ENCODE results near the gene KNDC1. TPM values are rescaled to one million over a fixed set of nuclear protein-coding genes. Genes with fewer than 3 reads are reported as not detected.
A peak's percentile ranks its signal among the peaks of the same experiment; 100 is the strongest.

KNDC1 gene
- total and polyA plus RNA-seq, 12 donors, result 1.0 to 93.4 (median 39.0) TPM

DNA sequence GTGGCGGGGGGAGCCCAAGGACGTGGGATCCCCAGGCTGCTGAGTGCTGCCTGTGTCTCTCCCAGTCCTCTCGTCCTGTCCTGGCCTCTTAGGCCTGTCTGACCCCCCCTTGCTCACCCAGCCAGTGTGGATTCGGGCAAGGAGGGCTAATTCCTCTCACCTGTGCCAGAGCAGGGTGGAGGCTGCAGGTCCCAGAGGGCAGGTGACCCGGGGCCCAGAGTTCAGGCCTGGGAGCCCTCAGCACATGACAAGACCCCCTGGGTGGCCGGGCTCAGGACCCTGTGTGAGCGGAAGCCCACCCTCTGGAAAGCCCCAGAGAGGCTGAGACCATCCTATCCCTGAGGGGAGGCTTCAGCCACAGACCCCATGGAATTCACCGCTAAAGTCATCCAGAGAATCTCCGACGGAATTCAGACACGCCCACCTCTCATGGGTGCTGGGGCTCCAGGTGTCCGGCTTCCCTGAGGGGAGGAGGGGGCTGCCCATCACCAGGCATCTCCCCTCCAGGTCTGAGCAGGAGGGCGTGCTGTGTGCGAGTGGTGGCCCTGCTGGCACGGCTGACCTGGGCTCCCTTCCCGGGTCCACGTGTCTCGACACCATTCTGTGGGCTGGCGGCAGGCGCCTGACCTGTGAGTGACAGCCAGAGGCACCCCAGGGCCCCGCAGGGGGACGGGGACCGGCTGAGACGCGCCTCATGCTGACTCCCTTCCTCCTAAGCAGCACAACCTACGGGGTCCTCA is 5.0 kb downstream of the KNDC1 start:
- WGBS, 4 donors, result 81 to 90% (median 86%) methylated on average over 5 to 26 of the region's 26 CpGs
- DNase-seq, result peak in 1 of 7 donors; percentile 24
- peak overlapping the region in 2 of 5 donors; percentile 36 to 52 for H3K27ac ChIP-seq
- H3K4me3 ChIP-seq, result no peak overlapping the region
- no peaks in the 10 kb centered on the region for H3K9me3 ChIP-seq (replicated peaks in 1 of 3)
- intact Hi-C loops (cut with DNase I), result no loop called here
- H3K4me1 ChIP-seq (replicated peaks in 1 of 2), result peaks cover 37 to 44% of the 10 kb centered on the region in 2 donors
- H3K36me3 ChIP-seq (replicated peaks in 1 of 2), result no peaks in the 10 kb centered on the region
- TF ChIP-seq POLR2A (IDR thresholded peaks at IDR 0.05), result no peak
- TF ChIP-seq, protein P1, sequence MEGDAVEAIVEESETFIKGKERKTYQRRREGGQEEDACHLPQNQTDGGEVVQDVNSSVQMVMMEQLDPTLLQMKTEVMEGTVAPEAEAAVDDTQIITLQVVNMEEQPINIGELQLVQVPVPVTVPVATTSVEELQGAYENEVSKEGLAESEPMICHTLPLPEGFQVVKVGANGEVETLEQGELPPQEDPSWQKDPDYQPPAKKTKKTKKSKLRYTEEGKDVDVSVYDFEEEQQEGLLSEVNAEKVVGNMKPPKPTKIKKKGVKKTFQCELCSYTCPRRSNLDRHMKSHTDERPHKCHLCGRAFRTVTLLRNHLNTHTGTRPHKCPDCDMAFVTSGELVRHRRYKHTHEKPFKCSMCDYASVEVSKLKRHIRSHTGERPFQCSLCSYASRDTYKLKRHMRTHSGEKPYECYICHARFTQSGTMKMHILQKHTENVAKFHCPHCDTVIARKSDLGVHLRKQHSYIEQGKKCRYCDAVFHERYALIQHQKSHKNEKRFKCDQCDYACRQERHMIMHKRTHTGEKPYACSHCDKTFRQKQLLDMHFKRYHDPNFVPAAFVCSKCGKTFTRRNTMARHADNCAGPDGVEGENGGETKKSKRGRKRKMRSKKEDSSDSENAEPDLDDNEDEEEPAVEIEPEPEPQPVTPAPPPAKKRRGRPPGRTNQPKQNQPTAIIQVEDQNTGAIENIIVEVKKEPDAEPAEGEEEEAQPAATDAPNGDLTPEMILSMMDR (IDR thresholded peaks at IDR 0.05), result no peak
- no peaks in the 10 kb centered on the region for H3K27me3 ChIP-seq

DNA sequence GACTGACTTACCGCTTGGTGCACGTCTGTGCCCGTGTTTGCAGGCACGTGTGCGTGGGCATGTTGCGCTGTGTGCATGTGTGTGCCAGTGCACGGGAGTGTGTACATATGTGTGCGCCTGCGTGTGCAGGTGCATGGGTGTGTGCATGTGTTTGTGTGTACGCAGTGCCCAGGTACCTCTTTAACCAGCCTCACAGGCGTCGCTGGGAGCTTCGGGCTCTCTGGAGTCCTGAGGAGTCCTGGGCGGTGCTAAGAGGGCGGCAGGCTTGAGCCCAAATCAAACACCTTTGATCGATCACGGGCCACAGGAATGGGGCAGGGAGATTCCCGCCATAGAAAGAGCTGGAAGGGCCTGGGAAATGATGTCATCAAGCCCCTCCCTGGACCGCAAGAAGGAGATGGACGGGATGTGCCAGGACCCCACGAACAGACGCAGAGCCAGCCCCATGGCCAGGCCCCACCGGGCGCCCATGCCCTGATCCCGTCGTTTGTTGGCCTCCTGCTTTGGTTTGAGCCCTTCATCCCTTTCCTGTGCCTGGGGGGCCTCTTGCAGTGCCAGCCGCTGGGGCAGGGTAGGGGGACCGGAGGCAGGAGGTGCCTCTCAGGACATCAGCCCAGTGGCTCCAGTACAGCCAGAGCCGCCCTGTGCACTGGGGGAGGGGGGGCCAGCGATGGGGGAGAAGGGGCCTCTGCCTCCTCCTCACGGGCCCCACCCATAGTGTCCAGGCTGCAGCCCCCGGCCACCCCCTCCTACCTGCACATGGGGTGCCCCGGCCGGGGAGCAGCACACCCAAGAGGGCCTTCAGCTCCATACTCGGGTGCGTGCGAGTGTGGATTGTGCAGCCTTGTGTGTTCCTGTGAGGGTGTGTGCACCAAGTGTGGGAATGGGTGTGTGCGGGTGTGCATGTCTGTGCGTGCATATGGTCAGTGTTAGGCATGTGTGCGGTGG is 5.8 kb downstream of the KNDC1 start:
- no peak overlapping the region for H3K27ac ChIP-seq
- no peak overlapping the region for H3K4me3 ChIP-seq
- no peaks in the 10 kb centered on the region for H3K36me3 ChIP-seq (replicated peaks in 1 of 2)
- peaks cover 33 to 40% of the 10 kb centered on the region in 2 donors for H3K4me1 ChIP-seq (replicated peaks in 1 of 2)
- intact Hi-C loops (cut with DNase I), result no loop called here
- 90 to 94% (median 93%) methylated on average over 34 to 40 of the region's 40 CpGs for WGBS, 4 donors
- no peaks in the 10 kb centered on the region for H3K9me3 ChIP-seq (replicated peaks in 1 of 3)
- TF ChIP-seq POLR2A (IDR thresholded peaks at IDR 0.05), result no peak
- TF ChIP-seq, protein P1 (IDR thresholded peaks at IDR 0.05), result no peak
- H3K27me3 ChIP-seq, result no peaks in the 10 kb centered on the region
- DNase-seq, result peak in 1 of 7 donors; percentile 14

DNA sequence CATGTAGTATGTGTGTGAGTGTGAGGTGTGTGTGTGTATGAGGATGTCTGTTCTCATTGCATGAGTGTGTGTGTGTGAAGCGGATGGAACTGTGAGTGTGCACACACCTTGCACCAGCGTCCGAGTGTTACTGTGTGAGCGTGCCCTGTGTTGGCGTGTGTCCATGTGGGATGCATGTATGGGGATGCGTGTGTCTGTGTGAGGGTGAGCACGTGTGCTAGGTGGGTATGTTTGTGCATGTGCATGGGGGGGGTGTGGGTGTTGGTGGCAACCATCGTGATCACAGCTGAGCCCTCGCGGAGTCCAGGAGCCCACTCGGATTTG is 6.4 kb downstream of the KNDC1 start:
- H3K4me1 ChIP-seq (replicated peaks in 1 of 2), result peaks cover 27 to 33% of the 10 kb centered on the region in 2 donors
- no peak overlapping the region for H3K4me3 ChIP-seq
- no peak overlapping the region for H3K27ac ChIP-seq
- intact Hi-C loops (cut with DNase I), result no loop called here
- 87 to 93% (median 90%) methylated on average over 11 of the region's 11 CpGs for WGBS, 4 donors
- no peak for DNase-seq
- H3K36me3 ChIP-seq (replicated peaks in 1 of 2), result no peaks in the 10 kb centered on the region
- no peaks in the 10 kb centered on the region for H3K27me3 ChIP-seq
- TF ChIP-seq, protein P1 (IDR thresholded peaks at IDR 0.05), result no peak
- TF ChIP-seq POLR2A (IDR thresholded peaks at IDR 0.05), result no peak
- H3K9me3 ChIP-seq (replicated peaks in 1 of 3), result no peaks in the 10 kb centered on the region

Measured in adrenal gland (tissue), 12 donors.